Rectal smooth muscle tissue (tissue), 1 donor: ENCODE results near the gene NME3.

Source experiments
- H3K27ac ChIP-seq: one replicate; pipeline ENCODE4 v1.7.0; 2013; ENCODE audit warnings: low read depth, low read length, inconsistent platforms
- H3K27me3 ChIP-seq: one replicate; pipeline ENCODE4 v1.7.0; 2013; ENCODE audit warnings: low read length; ENCODE audit not compliant: control insufficient read depth, insufficient read depth
- H3K36me3 ChIP-seq: one replicate; pipeline ENCODE4 v1.7.0; 2013; ENCODE audit warnings: low read length; ENCODE audit not compliant: control insufficient read depth, insufficient read depth
- H3K4me1 ChIP-seq: one replicate; pipeline ENCODE4 v1.7.0; 2013; ENCODE audit warnings: low read length; ENCODE audit not compliant: control insufficient read depth, insufficient read depth
- H3K4me3 ChIP-seq: one replicate; pipeline ENCODE4 v1.7.0; 2013; ENCODE audit warnings: low read length
- H3K9ac ChIP-seq: one replicate; pipeline ENCODE4 v1.7.0; 2013; ENCODE audit warnings: low read length

The NME3 gene

DNA sequence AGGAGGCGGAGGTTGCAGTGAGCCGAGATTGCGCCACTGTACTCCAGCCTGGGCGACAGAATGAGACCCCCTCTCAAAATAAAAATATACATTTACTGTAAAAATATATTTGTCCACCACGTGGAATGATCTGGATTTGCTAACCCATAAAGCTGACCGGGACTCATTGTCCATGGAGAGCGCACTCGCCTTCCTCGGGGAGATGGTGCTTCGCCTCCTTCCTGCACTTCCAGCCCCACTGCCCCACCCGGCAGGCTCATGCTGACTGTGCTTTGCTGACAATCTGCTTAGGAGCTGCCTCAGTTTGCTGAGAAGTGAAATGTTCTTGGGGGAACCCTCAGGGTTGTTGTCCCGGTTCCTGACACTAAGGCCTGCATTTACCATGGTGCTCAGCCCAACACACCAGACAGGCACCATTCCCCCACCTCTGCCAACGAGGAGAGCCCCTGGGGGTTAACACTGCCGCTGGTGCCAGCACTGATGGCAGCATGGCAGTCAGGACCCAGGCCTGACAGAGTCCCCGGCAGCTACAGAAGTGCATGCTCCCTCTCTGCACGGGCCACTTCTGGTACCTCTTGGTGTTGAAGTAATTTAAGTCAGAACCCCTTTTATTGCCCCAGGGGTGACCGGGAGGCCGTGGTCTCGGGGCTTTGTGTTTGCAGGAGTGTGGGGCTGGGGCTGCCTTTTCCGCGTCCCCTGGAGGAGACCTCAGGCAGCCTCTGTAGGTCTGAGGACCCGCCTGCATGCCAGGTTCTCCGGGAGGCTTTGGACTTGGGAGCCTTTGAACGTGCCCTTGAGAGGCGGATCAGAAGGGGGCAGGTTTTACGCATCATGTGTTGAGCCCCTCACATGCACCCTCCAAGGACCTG, 13.9 kb upstream of the NME3 start:
- H3K4me1 ChIP-seq, result peaks cover 12% of the 10 kb centered on the region
- H3K9ac ChIP-seq, result no peak overlapping the region
- H3K36me3 ChIP-seq, result peaks cover 13% of the 10 kb centered on the region
- no peak overlapping the region for H3K27ac ChIP-seq
- no peak overlapping the region for H3K4me3 ChIP-seq
- H3K27me3 ChIP-seq, result no peaks in the 10 kb centered on the region

DNA sequence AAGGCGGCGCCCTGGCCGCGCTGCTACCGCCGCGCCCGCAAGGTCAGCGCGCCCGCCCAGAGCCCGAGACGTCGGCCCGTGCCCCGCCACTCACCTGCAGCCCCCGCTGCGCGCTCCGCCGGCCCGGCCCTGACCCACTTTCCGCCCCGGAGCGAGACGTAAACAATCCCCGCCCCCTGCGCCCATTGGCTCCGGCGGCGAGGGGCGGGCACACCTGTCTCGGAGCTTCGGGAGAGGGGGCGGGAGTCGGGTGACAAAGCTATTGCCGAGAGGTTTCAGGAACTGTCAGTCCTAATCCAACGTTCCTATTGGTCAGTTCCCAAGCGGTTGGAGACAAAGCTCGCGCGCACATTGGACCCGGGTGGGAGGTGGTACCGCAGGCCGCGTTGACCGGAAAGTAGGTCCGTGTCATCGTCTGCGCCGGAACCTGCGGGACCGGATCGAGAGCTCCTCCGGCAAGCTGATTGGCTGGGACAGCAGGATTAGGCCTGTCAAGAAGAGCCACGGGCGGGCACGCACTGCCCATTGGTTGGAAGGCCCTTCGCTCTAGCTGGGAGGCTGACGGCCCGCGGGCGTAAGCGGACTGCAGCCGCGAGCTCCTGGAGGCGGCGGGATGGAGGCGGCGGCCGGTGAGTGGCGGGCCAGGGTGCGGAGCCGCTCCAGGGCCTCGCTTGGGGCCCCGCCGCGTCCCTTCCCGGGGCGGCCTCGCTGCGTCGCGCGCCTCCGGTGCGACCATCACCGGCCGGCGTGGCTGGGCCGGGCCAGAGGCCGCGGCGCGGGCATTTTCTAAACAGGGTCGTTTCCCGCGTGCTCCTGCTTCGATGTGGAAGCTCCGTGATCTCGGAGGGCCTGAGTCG, 11.3 kb upstream of the NME3 start, which contains the start of the genes NUBP2 and SPSB3:
NUBP2 (plus strand) TSS at position 553 of the 857 bp plus-strand sequence; CDS start at position 614, 61 bp downstream.
SPSB3 (minus strand) TSS at position 164 of the 857 bp plus-strand sequence. CDS start 1,088 bp downstream, outside the sequence.
- peaks cover 12% of the 10 kb centered on the region for H3K4me1 ChIP-seq

DNA sequence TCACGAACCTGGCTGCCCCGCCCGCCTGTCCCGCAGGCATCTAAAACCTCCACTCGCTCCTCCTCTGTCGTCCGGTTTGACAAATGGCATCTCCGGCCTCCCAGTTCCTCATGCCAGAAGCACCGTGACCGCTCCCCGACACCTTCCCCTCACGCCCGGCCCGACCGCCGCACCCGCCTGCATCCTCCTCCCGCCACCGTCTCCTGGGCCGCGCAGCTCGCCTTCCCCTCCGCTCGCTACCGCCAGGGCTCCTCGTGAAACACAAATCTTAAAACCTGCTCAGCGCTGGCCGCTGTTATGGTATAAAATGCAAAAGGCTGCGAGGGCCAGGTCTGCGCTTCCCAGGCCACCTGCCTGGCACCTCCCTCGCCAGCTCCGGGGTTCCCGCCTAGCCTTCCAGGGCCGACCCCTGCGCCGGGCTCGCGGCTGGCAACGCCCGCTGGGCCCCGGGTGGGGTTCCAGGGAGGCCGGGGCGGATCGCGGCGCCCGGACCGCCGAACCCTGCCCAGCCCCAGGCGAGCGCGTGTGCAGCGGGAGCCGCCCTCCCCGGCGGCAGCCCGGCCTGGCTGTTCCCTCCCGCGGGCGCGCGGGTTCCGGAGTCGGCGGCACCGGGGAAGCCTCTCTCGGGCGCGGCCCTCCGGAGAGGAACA, 10.5 kb upstream of the NME3 start:
- Histone ChIP-seq H3K4me1 (peaks cover 12% of the 10 kb centered on the region), H3K36me3 (peaks cover 16% of the 10 kb centered on the region), H3K27me3 (no peaks in the 10 kb centered on the region), H3K9ac (peak overlapping the region; percentile 59), H3K27ac (peak overlapping the region; percentile 80), H3K4me3 (peak overlapping the region; percentile 88)

More for the DNA sequence above, 11.3 kb upstream of the NME3 start, which contains the start of the genes NUBP2 and SPSB3:
- Histone ChIP-seq H3K27ac (peak within 1 kb of the TSS; percentile 80), H3K36me3 (peaks cover 14% of the 10 kb centered on the region), H3K4me3 (peak within 1 kb of the TSS; percentile 93), H3K27me3 (no peaks in the 10 kb centered on the region), H3K9ac (peak within 1 kb of the TSS; percentile 62)

DNA sequence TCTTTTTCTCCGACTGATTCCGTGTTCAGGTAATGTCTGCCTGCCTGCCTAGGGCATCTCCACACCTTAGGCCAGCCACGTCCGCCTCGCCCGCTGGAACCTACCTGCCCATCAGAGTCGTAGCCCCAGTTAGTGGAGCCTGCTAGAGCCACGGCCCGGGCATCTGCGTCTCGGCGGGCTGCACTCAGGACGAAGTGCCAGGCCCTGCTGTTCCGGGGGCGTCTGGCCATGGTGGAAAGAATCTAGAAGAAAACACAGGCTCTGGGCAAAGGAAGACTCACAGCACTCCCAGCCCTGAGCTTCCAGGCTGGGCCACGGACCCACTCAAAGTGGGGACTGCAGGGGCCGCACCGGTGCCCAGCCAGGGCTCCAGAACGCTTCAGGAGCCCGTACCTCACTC, 9.9 kb upstream of the NME3 start:
- Histone ChIP-seq H3K36me3 (peaks cover 16% of the 10 kb centered on the region), H3K27ac (no peak overlapping the region), H3K4me1 (peaks cover 12% of the 10 kb centered on the region), H3K27me3 (no peaks in the 10 kb centered on the region), H3K9ac (peak overlapping the region; percentile 59), H3K4me3 (peak overlapping the region; percentile 88)

DNA sequence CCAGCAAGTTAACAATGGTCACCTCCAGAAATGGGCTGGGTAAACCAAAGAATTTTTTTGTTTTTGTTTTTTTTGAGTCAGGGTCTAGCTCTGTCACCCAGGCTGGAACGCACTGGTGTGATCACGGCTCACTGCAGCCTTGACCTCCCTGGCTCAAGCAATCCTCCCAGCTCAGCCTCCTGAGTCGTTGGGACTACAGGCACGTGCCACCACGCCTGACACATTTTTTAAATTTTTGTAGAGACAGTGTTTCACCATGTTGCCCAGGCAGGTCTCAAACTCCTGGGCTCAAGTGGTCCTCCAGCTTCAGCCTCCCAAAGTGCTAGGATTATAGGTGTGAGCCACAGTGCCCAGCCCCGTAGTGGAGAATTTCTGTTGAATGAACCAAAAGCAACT, 9.3 kb upstream of the NME3 start:
- no peak overlapping the region for H3K27ac ChIP-seq
- H3K36me3 ChIP-seq, result peaks cover 20% of the 10 kb centered on the region
- no peaks in the 10 kb centered on the region for H3K27me3 ChIP-seq
- H3K9ac ChIP-seq, result no peak overlapping the region
- H3K4me1 ChIP-seq, result peaks cover 12% of the 10 kb centered on the region
- no peak overlapping the region for H3K4me3 ChIP-seq

DNA sequence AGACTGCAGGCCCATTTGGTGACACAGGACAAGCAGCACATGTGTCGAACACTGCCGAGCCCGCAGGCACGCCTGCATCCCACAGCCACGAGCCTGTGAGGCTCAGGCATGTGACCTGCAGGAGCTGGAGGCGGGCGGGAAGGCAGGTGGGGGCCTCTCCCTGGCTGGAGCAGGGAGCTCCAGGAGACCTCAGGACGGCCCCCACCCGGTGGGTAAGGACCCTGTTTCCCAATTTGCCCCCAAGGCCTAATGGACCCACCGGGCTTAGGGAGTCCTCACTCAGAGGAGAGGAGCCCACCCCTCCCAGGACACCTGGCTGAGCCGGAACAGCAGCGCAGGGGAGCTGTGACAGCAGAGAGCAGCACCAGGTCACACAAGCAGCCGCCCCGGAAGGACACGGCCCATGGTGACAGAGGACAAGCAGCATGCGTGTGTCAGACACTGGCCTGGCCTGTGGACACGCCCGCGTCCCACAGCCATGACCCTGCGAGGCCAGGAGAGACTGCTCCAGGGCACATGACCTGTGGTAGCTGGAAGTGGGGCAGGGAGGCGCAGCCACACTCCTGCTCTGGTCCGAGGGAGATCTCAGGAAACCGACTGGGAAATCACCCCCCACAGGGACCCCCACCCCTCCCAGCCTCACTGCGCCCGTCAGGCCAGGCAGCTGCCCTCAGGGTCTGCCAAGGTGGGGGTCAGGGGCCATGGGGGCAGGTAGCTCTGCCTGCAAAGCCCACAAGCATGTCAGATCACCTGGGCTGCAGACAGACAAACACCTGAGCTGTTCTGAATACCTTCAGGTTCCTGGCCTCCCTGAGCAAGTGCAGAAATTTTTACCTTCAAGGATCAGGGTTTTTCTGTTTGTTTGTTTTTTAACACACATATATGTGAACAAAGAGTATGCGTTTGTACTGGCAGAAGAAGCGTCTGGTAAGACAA, 8.7 kb upstream of the NME3 start:
- Histone ChIP-seq H3K9ac (no peak overlapping the region), H3K36me3 (peaks cover 21% of the 10 kb centered on the region), H3K27ac (no peak overlapping the region), H3K4me1 (peaks cover 10% of the 10 kb centered on the region), H3K4me3 (no peak overlapping the region), H3K27me3 (no peaks in the 10 kb centered on the region)

DNA sequence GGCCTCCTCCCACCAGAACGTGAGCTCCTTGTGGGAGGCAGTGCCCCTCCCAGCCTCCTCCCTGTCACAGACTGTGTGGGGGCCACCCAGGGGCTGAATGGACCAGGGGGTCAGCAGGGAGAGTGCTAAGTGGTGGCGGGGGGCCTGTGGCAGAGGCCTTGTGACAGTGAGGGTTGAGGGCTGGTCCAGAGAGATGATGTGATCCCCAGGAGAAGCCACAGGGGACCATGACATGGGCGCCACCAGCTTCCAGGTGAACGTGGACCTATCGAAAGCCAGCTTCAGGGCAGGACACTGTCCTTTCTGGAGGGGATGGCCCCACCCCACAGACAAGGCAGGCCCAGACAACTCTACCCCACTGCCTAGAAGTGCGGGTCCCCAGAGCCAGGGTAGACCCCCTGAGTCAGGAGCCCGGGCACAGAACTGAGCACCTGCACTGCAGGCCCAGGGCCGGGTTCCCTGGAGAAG, 7.9 kb upstream of the NME3 start:
- peaks cover 21% of the 10 kb centered on the region for H3K36me3 ChIP-seq
- no peak overlapping the region for H3K9ac ChIP-seq
- no peak overlapping the region for H3K4me3 ChIP-seq
- no peak overlapping the region for H3K27ac ChIP-seq
- H3K27me3 ChIP-seq, result no peaks in the 10 kb centered on the region
- H3K4me1 ChIP-seq, result peaks cover 11% of the 10 kb centered on the region

DNA sequence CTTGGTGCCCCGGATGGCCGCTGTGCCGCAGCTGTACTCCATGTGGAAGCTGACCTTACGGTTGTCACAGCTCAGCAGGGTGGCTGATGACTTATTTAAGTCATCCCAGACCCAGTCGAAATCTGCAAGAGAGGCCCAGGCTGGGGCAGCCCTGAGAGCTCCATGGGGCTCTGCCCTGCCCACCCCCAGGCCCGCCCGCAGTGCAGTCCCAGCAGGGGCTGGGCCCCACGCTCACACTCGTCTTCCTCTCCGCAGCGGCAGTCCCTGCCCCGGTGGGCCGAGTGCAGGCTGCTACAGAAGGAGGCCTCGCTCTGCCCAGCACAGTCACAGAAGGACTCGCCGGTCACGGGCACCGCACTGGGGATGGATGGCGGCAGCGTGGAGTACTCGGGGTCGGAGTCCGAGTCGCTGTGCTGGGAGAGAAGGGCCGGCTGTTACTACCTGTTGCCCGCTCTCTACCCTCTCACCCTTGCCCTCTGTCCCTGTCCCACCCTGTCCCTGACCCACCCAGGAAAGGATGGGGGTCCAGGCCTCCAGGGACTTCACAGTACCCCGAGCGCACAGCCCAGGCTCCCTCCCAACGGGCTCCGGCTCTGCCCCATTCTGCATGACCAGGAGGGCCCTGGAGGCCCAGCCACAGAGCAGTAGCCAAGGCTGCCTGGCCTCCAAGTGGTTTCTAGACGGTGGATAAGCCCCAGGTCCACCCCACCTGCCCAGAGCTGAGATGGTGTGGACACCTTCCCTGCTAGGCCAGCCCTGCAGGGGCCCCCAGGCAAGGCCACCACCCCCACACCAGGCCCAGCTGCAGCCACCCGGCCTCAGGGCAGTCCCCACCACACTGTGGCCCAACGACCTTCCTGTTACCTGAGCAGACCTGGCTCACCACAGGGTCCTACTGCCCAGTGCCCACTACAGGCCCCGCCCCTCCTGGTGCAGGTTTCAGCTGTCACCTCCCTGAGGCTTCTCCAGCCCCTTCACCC, 7.1 kb upstream of the NME3 start:
- Histone ChIP-seq H3K4me3 (no peak overlapping the region), H3K9ac (no peak overlapping the region), H3K27ac (no peak overlapping the region), H3K36me3 (peaks cover 21% of the 10 kb centered on the region), H3K27me3 (no peaks in the 10 kb centered on the region), H3K4me1 (peaks cover 14% of the 10 kb centered on the region)

DNA sequence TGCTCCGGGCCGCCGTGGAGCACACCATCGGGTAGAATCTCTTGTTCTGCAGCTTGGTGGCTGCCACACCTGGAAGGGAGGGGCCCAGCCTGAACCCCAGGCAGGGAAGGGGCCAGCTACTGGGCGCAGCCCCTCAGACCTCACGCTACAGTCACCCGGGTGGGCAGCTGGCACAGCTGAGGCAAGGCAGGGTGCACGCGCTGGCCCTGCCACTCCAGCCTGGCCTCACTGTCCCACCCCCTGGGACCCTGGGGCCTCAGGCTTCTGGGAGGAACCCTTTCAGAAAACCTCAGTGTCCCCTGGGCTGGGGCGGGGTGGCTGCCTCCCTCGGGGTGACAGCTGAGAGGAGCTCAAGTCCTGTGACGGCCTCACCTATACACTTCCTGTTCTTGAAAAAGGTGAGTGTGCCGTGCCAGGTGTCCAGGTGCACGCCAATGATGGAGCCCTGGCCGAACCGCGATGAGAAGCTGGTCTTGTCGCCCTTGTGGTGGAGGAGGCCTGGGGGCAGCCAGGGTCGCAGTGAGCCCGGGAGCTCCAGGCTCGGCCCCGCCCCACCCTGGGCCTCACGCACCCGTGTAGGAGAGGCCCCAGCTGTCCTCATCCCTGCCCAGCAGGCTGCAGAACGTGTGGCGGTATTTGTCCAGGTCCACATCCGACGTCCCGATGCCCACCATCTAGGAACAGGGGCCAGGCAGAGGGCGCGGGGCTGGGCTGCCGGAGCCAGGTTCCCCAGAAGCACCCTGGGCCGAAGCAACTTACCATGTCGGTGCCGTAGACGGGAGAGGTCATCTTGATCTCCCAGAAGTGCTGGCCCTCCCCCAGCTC, 6.2 kb upstream of the NME3 start:
- Histone ChIP-seq H3K4me3 (no peak overlapping the region), H3K27ac (no peak overlapping the region), H3K4me1 (peaks cover 14% of the 10 kb centered on the region), H3K27me3 (no peaks in the 10 kb centered on the region), H3K9ac (no peak overlapping the region), H3K36me3 (peaks cover 21% of the 10 kb centered on the region)

DNA sequence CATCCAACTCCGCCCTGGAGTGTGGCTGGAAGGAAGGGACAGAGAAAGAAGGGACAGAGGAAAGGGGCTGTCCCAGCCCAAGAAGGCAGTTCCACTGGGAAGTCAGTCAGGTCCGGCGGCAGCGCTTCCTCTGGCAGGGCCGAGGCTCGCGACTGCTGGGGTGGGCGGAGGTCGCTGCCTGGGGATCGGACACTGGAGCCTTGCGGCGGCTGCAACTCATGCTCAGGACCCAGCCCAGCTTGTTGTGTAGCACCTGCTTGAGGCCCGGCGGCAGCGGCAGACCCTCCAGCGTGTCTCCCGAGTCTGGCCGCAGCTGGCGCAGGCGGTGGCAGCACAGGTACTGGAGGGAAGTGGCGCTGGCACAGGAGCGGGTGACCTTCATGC, 5.6 kb upstream of the NME3 start:
- no peak overlapping the region for H3K4me3 ChIP-seq
- no peak overlapping the region for H3K9ac ChIP-seq
- H3K36me3 ChIP-seq, result peaks cover 21% of the 10 kb centered on the region
- H3K27me3 ChIP-seq, result no peaks in the 10 kb centered on the region
- no peak overlapping the region for H3K27ac ChIP-seq
- H3K4me1 ChIP-seq, result peaks cover 17% of the 10 kb centered on the region
